ENCODE results near the gene KCNE2.

DNA sequence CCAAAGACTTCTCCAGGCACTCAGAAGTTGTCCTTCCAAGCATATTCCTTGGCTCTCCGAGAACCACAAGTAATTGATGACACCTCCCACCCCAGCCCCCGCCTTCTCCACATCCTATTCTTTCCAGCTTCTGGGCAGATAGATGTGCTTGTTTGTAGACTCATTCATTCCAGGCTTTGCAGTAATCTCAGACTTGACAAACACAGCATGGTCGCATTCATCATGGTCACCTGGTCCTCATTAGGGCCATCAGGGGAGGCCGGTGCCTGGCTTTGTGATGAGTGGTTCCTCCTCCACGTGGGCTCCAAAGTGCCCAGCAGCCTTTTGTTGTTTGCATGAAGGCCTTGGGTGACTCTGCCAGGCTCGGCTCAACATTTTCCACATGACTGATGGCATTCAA, 28.5 kb upstream of the KCNE2 start:
- TF ChIP-seq POLR2AphosphoS5 (IDR thresholded peaks at IDR 0.05; ENCODE audit: low read depth, low read length), result no peak
- TF ChIP-seq POLR2A (IDR thresholded peaks at IDR 0.05; ENCODE audit: low read depth, low read length), result no peak
- no peak for TF ChIP-seq TAF1 (IDR thresholded peaks at IDR 0.05; ENCODE audit: borderline replicate concordance, low read depth, low read length)
